GM19351 (cell line): ENCODE measurements around the gene BTBD10.

Experiments used
- ATAC-seq: cut with Tn5 transposase; IDR thresholded peaks from one replicate; pipeline ENCODE4 v1.9.1; 2021; ENCODE audit warnings: mild to moderate bottlenecking, moderate library complexity; ENCODE audit not compliant: unreplicated experiment

BTBD10 gene

DNA sequence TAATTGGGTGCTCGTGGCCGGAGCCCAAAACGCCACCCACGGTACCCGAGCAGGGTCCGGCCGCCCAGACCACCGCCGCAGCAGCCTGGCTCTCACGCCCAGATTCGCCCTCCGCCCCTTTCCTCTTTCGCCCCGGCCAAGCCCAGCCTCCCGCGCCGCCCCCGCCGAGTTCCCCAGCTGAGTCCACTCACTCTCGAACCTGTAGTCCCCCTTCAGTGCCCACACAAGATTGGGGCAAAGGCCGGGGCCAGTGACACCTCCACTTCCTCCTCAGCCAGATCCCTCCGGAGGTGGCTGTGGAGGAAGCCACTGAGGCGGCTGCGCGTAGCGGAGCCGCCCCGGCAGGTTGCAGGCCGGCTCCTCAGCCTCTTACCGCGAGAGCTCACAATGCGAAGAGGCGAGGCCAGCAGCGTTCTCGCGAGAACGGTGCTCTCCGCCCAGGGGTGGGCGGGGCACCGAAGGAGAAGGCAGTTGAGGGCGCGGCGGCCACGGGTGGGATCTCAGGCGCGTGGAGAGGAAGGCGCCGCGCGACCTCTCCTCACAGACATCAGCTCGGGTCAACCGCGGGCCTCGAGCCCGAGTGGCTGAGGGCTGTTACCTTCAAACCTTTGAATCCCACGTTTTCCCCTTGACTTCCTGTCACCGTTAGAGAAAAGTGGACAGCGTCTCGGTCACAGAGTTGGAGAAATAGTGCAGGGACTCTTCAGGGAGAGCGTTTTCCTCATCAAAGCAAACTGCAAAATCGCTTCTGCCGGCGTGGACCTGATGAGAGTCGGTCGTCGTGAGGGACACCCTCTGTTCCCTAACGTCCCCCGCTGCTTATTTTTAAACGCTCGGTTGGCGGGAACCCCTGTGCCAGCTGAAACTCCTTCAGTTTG lies at the start of gene BTBD10:
Gene BTBD10, minus strand, starts transcription at position 322 of the 878 bp plus-strand sequence. CDS start 18,098 bp downstream, outside the sequence.
- peak; percentile 91 for ATAC-seq

- no peak for ATAC-seq
Observed at GRCh38 chr11:13503393-13503792, 40.4 kb upstream of the BTBD10 start.

- no peak for ATAC-seq
Observed at GRCh38 chr11:13502492-13502891, 39.5 kb upstream of the BTBD10 start.

- ATAC-seq, result no peak
Observed at GRCh38 chr11:13495929-13496328, 32.9 kb upstream of the BTBD10 start, which contains the start of gene PTH. PTH (minus strand) TSS chr11:13495997; CDS start chr11:13492855, 3,142 bp downstream.

- ATAC-seq, result no peak
Observed at GRCh38 chr11:13494051-13494450, 31.0 kb upstream of the BTBD10 start.

- ATAC-seq, result peak; percentile 81
Observed at GRCh38 chr11:13487661-13488030, 24.6 kb upstream of the BTBD10 start.

DNA sequence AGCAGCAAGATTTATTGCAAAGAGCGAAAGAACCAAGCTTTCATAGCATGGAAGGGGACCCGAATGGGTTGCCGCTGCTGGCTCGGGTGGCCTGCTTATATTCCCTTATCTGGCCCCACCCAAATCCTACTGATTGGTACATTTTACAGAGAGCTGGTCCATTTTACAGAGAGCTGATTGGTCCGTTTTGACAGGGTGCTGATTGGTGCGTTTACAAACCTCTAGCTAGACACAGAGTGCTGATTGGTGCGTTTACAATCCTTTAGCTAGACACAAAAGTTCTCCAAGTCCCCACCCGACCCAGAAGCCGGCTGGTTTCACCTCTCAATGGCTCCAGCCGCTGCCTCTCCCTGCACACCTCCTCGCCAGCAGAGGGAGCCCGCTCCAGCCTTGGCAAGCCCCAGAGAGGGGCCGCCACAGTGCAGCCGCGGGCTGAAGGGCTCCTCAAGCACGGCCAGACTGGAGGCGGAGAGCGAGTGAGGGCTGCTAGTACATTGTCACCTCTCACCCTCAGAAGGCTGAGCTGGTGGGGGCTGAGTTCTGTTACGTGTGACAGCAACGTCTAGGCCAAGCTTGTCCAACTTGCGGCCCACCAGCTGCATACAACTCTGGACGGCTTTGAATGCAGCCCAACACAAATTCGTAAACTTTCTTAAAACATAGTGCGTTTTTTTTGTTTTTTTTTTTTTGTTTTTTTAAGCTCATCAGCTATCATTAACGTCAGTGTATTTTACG lies 24.1 kb upstream of the BTBD10 start:
- ATAC-seq, result peak; percentile 96

DNA sequence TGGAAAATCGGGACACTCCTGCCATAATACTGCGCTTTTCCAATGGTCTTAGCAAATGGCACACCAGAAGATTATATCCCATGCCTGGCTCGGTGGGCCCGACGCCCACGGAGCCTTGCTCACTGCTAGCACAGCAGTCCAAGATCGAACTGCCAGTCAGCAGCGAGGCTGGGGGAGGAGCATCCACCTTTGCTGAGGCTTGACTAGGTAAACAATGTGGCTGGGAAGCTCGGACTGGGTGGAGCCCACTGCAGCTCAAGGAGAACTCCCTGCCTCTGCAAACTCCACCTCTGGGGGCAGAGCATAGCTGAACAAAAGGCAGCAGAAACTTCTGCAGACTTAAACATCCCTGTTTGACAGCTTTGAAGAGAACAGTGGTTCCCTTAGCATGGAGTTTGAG lies 17.2 kb upstream of the BTBD10 start:
- no peak for ATAC-seq

DNA sequence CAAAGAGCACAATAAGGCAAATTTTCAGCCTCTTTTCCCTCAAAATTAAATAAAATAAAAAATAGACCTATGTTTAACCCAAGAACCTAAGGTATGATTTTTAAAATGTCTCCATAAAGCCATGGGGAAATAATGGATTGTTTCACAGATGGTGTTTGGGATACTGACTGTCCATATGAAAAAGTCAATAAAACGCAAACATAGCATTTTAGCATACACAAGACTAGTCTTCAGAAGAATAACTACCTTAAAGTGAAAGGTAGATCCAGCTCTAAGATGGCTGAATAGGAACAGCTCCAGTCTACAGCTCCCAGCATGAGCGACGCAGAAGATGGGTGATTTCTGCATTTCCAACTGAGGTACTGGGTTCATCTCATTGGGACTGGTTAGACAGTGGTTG lies 16.7 kb upstream of the BTBD10 start:
- no peak for ATAC-seq

DNA sequence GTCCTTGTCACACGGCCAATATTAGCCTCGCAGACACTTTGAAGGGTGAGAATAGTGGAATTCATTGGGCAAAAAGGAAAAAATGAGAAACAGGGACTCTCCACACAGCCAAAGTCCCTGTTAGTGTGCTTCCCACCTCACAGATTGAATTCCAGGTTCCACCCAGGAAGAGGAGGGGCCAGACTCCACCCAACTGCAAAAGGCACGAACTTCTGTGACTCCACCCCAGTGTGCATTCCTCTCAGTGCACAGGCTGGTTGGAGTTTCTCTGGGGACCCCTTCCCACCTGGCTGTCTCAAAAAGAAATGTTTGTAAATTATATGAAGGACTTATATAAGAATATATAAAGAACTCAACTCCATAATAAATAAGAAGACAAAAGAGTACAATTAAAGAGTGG lies 12.1 kb upstream of the BTBD10 start:
- no peak for ATAC-seq

GRCh38 chr11:13473013-13473722 lies 10.1 kb upstream of the BTBD10 start:
- ATAC-seq, result no peak

DNA sequence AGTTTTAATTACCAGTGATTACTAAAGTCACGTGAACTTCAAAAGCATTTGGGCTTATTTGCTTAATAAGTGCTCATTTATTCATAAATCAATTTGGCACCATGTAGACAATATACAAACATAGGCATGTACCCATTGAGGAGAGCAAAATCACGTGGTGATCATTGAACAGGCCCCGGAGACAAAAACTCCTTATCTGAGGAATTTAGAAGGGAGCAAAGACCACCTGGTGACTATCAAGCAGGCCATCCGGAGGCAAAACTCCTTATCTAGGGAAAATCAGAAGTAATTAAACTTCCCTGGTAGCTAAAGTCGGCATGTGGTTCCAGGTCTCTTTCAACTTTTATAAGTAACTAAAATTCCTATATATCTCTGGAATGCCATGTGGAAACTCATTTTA lies 5.7 kb upstream of the BTBD10 start:
- ATAC-seq, result no peak

DNA sequence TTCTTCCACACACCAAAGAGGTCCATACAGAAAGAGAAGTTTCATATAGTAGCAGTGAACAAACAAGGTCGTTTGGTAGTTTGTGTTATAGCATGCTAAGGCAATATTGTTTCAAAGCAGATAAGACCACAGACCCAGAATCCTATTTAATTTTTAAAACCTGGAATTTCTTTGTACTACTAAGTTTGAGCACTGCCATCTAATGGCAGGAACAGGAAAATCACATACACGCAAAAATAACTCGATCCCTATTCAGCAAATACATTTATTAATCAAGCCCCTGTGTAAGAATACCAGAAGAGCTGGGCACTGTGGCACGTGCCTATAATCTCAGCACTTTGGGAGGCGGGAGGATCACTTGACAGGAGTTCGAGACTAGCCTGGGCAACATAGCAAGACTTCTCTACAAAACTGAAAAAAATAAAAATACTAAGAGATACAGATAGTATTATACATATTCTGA lies 2.9 kb upstream of the BTBD10 start:
- no peak for ATAC-seq

DNA sequence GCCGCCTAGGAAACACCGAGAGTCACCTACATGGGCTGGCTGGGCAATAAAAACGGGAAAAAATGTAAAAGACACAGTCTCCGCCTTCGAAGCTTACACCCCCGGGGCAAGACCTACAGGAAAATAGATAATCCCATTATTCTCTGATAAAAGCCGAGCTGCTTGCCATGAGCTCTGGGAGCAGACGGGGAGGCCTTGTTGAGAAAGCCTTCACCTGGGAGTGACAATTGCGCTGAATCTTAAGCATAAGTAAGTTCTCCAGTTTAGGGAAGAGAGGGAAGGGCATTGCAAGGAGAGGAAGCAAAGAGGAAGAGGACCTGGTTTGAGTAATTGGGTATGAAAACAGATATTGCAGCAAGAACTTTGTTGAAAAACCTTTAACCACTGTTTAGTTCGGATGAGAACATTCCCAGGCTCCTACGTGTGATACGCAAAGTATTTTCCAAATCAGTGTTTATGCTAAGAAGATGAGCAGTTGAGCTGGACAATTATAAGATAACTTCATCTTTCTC lies 813 bp upstream of the BTBD10 start:
- no peak for ATAC-seq

- peak; percentile 38 for ATAC-seq
Observed at GRCh38 chr11:13462311-13462900, 616 bp downstream of the BTBD10 start.

DNA sequence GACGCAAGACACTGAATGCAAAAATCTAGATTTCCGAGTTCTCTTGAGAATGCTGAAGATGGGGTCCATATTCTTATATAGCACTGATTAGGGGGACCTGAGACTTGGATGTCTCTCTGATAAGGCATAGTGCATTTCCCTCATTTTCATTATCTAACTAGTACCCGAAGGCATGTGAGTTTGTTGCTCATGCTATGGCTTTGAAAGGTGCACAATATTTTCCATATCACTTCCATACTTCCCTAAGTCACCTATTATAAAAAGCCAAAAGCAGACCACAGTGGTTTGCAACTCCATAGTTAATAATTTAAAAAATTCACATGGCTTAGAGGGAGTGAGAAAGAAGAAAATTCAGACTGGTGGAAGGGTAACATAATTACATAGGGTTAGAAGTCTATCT lies 1.7 kb downstream of the BTBD10 start:
- no peak for ATAC-seq

DNA sequence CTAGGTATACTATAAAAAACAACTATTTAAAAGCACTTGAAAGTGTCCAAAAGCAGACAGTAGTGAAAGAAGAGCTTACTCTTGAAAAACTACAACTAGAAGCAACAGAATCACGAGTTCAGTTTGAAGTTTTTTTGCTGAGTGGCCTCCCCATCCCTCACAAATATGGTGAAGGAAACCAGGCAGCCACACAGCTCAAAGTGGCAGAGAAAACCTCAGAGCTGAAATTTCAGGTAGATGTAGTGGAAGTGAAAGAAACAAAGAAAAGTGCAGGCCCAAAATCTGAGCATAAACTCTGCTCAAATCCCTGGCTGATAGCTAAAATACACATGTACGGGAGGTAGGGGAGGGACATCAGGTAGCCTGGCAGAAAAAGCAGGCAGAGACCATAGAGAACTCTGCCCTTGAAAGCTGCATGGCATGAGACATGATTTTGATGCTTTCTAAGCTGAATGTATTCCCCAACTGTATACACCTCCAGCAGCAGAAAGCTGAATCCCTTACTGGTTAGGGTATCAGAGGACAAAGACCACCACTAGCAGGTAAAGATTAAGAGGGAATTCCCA lies 12.1 kb downstream of the BTBD10 start:
- ATAC-seq, result peak; percentile 48

GRCh38 chr11:13449522-13449921 lies 13.5 kb downstream of the BTBD10 start:
- no peak for ATAC-seq

- no peak for ATAC-seq
Observed at GRCh38 chr11:13448876-13449275, 14.1 kb downstream of the BTBD10 start.

DNA sequence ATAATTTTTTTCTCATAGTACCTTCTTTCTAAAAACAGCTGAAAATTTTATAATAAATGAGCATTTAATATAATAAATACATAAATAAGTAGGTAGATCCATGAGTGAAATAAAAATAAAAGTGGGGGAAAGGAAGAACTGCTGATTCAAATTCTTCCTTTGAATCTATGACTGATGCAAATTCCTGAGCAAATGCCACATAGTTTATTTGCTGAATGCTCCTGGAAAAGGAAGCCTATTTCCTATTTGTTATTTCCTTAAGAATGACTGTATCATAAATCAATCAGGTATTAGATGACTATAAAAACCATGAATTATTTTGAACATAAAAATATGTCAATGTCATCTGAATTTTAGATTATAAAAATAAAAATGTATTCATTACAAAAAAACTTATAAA lies 16.6 kb downstream of the BTBD10 start:
- ATAC-seq, result no peak
